Astrocyte (in vitro differentiated cells and primary cell): ENCODE results near the gene VAMP1.

Source experiments
- CTCF ChIP-seq: IDR thresholded peaks from 2 replicates; pipeline ENCODE4 v1.5.1; 2011; ENCODE audit warnings: low read depth, mild to moderate bottlenecking, inconsistent platforms, low read length, moderate library complexity; ENCODE audit not compliant: insufficient read depth
- EZH2 ChIP-seq: IDR thresholded peaks from 2 replicates; pipeline ENCODE4 v1.6.1; 2012; ENCODE audit warnings: mild to moderate bottlenecking, low read length, inconsistent platforms; ENCODE audit not compliant: insufficient read depth

GRCh38 chr12:6471989-6472360, 1.5 kb upstream of the VAMP1 start:
- TF ChIP-seq CTCF (no peak), EZH2 (no peak)
